ENCODE data around the gene CD69. TPM values are rescaled to one million over a fixed set of nuclear protein-coding genes. Genes with fewer than 3 reads are reported as not detected.

Gene CD69
- not detected in 3 replicates for total RNA-seq
- long read RNA-seq, result 0 reads

DNA sequence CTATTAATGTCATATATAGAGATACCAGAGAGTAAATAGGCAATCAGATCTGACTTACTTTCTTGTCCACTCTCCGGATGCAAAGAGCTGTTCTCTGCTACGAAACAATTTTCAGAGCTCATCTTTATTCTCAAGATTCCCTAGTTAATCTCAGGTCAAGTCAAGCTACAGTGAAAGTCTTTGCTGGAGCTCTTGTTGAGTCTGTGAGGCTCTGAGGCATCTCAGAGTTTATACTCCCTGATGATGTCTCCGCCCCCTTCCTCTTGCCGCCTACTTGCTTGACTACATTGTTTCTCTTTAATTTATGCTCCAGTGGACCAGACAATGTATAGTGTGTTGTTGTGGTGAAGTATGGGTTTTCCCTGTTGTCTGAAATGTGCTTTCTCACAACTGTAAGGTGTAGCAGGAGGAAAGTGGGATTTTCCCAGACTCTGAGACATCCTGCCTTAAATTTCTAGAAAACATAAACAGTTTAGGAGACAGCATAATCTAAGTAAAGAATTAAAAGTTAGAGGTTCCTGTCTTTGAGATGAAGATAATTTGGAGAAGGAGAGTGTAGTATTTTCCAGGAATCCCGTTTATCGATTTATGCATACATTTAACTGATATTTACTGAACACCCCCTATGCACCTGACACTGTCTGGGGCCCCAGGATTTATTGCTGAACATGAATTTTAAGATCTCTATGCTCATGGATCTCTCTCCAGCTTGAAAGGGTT lies at the start of gene CD69:
Gene CD69, minus strand, starts transcription at position 203 of the 720 bp plus-strand sequence. Its CDS starts 81 bp downstream, at position 122.
- no peak for TF ChIP-seq CTCF (IDR thresholded peaks at IDR 0.05)
- Mint-ChIP-seq H3K4me3 (ENCODE audit: unreplicated experiment) (no peak within 1 kb of the TSS), H3K27ac (ENCODE audit: unreplicated experiment) (no peak within 1 kb of the TSS), H3K27me3 (ENCODE audit: low read depth) (no peaks in the 10 kb centered on the region), H3K9me3 (ENCODE audit: low read depth) (no peaks in the 10 kb centered on the region), H3K4me1 (ENCODE audit: low read depth) (no peaks in the 10 kb centered on the region), H3K36me3 (ENCODE audit: low read depth) (no peaks in the 10 kb centered on the region)
- DNase-seq (ENCODE audit: low spot score), result no peak

DNA sequence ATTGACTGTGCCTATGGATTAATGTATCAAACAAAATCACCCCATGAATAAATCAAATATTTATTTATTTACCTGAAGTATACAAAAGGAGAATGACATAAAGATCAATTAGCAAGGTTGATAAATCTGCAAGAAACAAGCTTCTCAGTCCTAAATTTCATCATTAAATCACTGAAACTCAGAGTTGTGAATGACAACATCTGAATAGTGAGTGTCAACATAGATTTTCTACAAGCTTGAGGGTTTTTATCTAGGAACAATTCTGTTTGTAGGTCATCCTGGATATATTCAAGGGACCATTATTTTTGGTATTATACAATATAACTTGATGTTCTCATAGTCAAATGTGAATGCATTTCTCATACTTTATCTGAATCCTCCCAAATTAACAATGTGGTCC lies 49.2 kb upstream of the CD69 start:
- no peak overlapping the region for H3K27ac Mint-ChIP-seq (ENCODE audit: unreplicated experiment)
- H3K4me3 Mint-ChIP-seq (ENCODE audit: unreplicated experiment), result no peak overlapping the region
- no peak for DNase-seq (ENCODE audit: low spot score)
- H3K36me3 Mint-ChIP-seq (ENCODE audit: low read depth), result no peaks in the 10 kb centered on the region
- no peaks in the 10 kb centered on the region for H3K9me3 Mint-ChIP-seq (ENCODE audit: low read depth)
- H3K27me3 Mint-ChIP-seq (ENCODE audit: low read depth), result peaks cover 5% of the 10 kb centered on the region
- no peaks in the 10 kb centered on the region for H3K4me1 Mint-ChIP-seq (ENCODE audit: low read depth)
- TF ChIP-seq CTCF (IDR thresholded peaks at IDR 0.05), result no peak

- Mint-ChIP-seq H3K27ac (ENCODE audit: unreplicated experiment) (no peak overlapping the region), H3K36me3 (ENCODE audit: low read depth) (no peaks in the 10 kb centered on the region), H3K27me3 (ENCODE audit: low read depth) (peaks cover 5% of the 10 kb centered on the region), H3K4me3 (ENCODE audit: unreplicated experiment) (no peak overlapping the region), H3K4me1 (ENCODE audit: low read depth) (no peaks in the 10 kb centered on the region), H3K9me3 (ENCODE audit: low read depth) (no peaks in the 10 kb centered on the region)
- TF ChIP-seq CTCF (IDR thresholded peaks at IDR 0.05), result no peak
- DNase-seq (ENCODE audit: low spot score), result no peak
Measured at GRCh38 chr12:9809338-9809737, 48.6 kb upstream of the CD69 start.

DNA sequence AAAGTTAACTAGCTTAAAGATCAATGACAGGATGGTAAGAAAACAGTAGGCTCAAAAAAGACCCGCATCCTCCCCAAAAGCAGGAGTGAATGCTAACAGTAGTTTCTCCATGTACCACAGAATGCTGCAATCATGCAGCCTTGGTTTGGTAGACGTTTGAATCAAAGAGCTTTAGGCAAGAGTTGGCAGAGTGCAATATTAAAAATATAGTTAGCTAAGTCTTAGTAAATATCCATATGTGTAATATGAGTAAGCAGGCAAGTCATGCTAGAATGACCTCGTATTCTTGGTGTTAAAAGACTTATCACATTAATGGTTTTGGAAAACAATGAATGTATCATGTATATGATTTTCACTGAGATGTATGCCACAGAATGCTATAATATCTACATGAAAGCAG lies 47.8 kb upstream of the CD69 start:
- TF ChIP-seq CTCF (IDR thresholded peaks at IDR 0.05), result no peak
- no peak for DNase-seq (ENCODE audit: low spot score)
- Mint-ChIP-seq H3K36me3 (ENCODE audit: low read depth) (no peaks in the 10 kb centered on the region), H3K27me3 (ENCODE audit: low read depth) (peaks cover 5% of the 10 kb centered on the region), H3K27ac (ENCODE audit: unreplicated experiment) (no peak overlapping the region), H3K4me1 (ENCODE audit: low read depth) (no peaks in the 10 kb centered on the region), H3K4me3 (ENCODE audit: unreplicated experiment) (no peak overlapping the region), H3K9me3 (ENCODE audit: low read depth) (no peaks in the 10 kb centered on the region)

DNA sequence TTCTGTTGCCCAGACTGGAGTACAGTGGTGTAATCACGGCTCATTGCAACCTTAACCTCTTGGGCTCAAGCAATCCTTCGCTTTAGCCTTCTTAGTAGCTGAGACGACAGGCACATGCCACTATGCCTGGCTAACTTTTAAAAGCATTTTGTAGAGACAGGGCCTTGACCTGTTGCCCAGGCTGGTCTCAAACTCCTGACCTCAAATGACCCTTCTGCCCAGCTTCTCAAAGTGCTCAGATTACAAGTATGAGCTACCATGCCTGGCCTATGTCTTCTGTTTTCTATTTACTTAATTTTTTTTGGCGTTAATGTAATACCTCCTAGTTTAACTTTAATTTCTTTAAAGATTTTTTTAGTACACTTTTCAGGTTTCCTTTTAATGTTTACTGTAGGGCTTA lies 46.0 kb upstream of the CD69 start:
- Mint-ChIP-seq H3K36me3 (ENCODE audit: low read depth) (no peaks in the 10 kb centered on the region), H3K9me3 (ENCODE audit: low read depth) (no peaks in the 10 kb centered on the region), H3K27ac (ENCODE audit: unreplicated experiment) (no peak overlapping the region), H3K27me3 (ENCODE audit: low read depth) (peaks cover 5% of the 10 kb centered on the region), H3K4me1 (ENCODE audit: low read depth) (no peaks in the 10 kb centered on the region), H3K4me3 (ENCODE audit: unreplicated experiment) (no peak overlapping the region)
- no peak for TF ChIP-seq CTCF (IDR thresholded peaks at IDR 0.05)
- no peak for DNase-seq (ENCODE audit: low spot score)
